H1 (cell line): ENCODE data around the gene GTF2F1. TPM values are rescaled to one million over a fixed set of nuclear protein-coding genes. Genes with fewer than 3 reads are reported as not detected.
A peak's percentile ranks its signal among the peaks of the same experiment; 100 is the strongest.

Experiments
- CTCF ChIA-PET: fragments of 300-600 bp; sonication (Branson Sonifier 250); formaldehyde crosslinking; loops from one replicate; lab custom pipeline; 2021; ENCODE audit not compliant: partially characterized antibody; lab: Charles Lee
- POLR2A ChIA-PET: fragments of 300-600 bp; sonication (Branson Sonifier 250); formaldehyde crosslinking; loops from one replicate; lab custom pipeline; 2021; ENCODE audit warnings: inconsistent platforms; ENCODE audit not compliant: partially characterized antibody; lab: Charles Lee
- DNase-seq, 2 experiments: peaks; one replicate each; pipeline versions ENCODE4 v3.0.0 to v3.0.0-alpha.2; 2010 to 2022; ENCODE audit warnings: low spot score in 2 of 2, low read depth in 1 of 2, mixed read lengths in 1 of 2
- FAIRE-seq: peaks from 2 replicates; lab custom pipeline; 2011; peaks lifted over from hg19 to GRCh38; lab: Jason Lieb, UNC
- H2AFZ ChIP-seq: 2 replicates; pipeline ENCODE4 v1.8.1; 2012; ENCODE audit warnings: low read length, inconsistent platforms
- H2AK5ac ChIP-seq: 2 replicates; pipeline ENCODE4 v1.6.1; 2013; ENCODE audit warnings: low read depth, low read length
- H2BK120ac ChIP-seq: replicated peaks from 2 replicates; pipeline ENCODE3; 2013; ENCODE audit warnings: low read depth, low read length, inconsistent platforms
- H2BK12ac ChIP-seq: 2 replicates; pipeline ENCODE4 v1.6.1; 2013; ENCODE audit warnings: low read depth, low read length
- H2BK15ac ChIP-seq: 2 replicates; pipeline ENCODE4 v1.6.1; 2013; ENCODE audit warnings: low read length
- H2BK20ac ChIP-seq: 2 replicates; pipeline ENCODE4 v1.6.1; 2013; ENCODE audit warnings: low read length
- H2BK5ac ChIP-seq: 2 replicates; pipeline ENCODE4 v1.6.1; 2013; ENCODE audit warnings: low read depth, low read length
- H3K14ac ChIP-seq: 2 replicates; pipeline ENCODE4 v1.6.1; 2013; ENCODE audit warnings: inconsistent platforms; ENCODE audit not compliant: insufficient read length
- H3K18ac ChIP-seq: 2 replicates; pipeline ENCODE4 v1.6.1; 2013; ENCODE audit warnings: low read length; ENCODE audit errors: extremely low read depth
- H3K23ac ChIP-seq: 2 replicates; pipeline ENCODE4 v1.6.1; 2013; ENCODE audit warnings: inconsistent platforms; ENCODE audit not compliant: insufficient read length
- H3K23me2 ChIP-seq: 2 replicates; pipeline ENCODE4 v1.6.1; 2013; ENCODE audit warnings: low read depth, low read length
- H3K27ac ChIP-seq: 2 replicates; pipeline ENCODE4 v1.6.1; 2011; ENCODE audit warnings: low read depth, low read length, inconsistent platforms
- H3K27me3 ChIP-seq, 4 experiments: replicated peaks in 1 of 4; 1 replicate in 1 of 4; 2 replicates in 3 of 4; pipeline versions ENCODE4 v1.6.1 to v1.8.1; 2011 to 2013; ENCODE audit warnings: low read length in 3 of 4, mild to moderate bottlenecking in 3 of 4, inconsistent platforms in 2 of 4, mixed read lengths in 2 of 4, moderate library complexity in 1 of 4; ENCODE audit not compliant: control insufficient read depth in 3 of 4, insufficient read depth in 3 of 4; ENCODE audit errors: extremely low read depth in 1 of 4
- H3K36me3 ChIP-seq, 4 experiments: 2 replicates each; pipeline versions ENCODE4 v1.6.1 to v1.8.1; 2011 to 2013; ENCODE audit warnings: mild to moderate bottlenecking in 4 of 4, low read length in 3 of 4, moderate library complexity in 2 of 4, control low read depth in 1 of 4, inconsistent platforms in 1 of 4; ENCODE audit not compliant: insufficient read depth in 4 of 4, control insufficient read depth in 2 of 4
- H3K4ac ChIP-seq: replicated peaks from 2 replicates; pipeline ENCODE3; 2013; ENCODE audit warnings: low read length, low read depth, mixed read lengths, inconsistent platforms; ENCODE audit not compliant: insufficient read length
- H3K4me1 ChIP-seq, 4 experiments: replicated peaks in 1 of 4; 1 replicate in 1 of 4; 2 replicates in 3 of 4; pipeline versions ENCODE4 v1.6.1 to v1.8.1; 2011 to 2013; ENCODE audit warnings: low read length in 3 of 4, inconsistent platforms in 2 of 4, mixed read lengths in 1 of 4; ENCODE audit not compliant: insufficient read depth in 4 of 4, control insufficient read depth in 3 of 4
- H3K4me2 ChIP-seq, 2 experiments: 2 replicates each; pipeline versions ENCODE4 v1.6.1 to v1.8.1; 2011 to 2013; ENCODE audit warnings: low read depth in 2 of 2, low read length in 2 of 2, control low read depth in 1 of 2, inconsistent platforms in 1 of 2, mild to moderate bottlenecking in 1 of 2; ENCODE audit not compliant: insufficient read depth in 1 of 2
- H3K4me3 ChIP-seq, 4 experiments: fragments of 200-600, 300-600 bp in 1 of 4; sonication (generic), shearing (Covaris generic), sonication (Bioruptor Twin) in 1 of 4; 2 replicates each; pipeline versions ENCODE4 v1.5.1 to v1.8.1; 2011 to 2016; ENCODE audit warnings: low read length in 4 of 4, low read depth in 3 of 4, control low read depth in 2 of 4, inconsistent platforms in 2 of 4, mild to moderate bottlenecking in 2 of 4, mixed read lengths in 1 of 4, moderate library complexity in 1 of 4; ENCODE audit not compliant: insufficient read depth in 2 of 4; ENCODE audit errors: extremely low read depth in 1 of 4
- H3K56ac ChIP-seq: replicated peaks from 2 replicates; pipeline ENCODE3; 2013; ENCODE audit warnings: low read depth, mild to moderate bottlenecking, mixed read lengths, low read length, inconsistent platforms; ENCODE audit not compliant: insufficient read length
- H3K79me1 ChIP-seq: 2 replicates; pipeline ENCODE4 v1.6.1; 2013; ENCODE audit warnings: low read depth, low read length, control low read depth
- H3K79me2 ChIP-seq, 2 experiments: 2 replicates each; pipeline versions ENCODE4 v1.6.1 to v1.8.1; 2012 to 2013; ENCODE audit warnings: low read length in 2 of 2, mild to moderate bottlenecking in 2 of 2, inconsistent platforms in 1 of 2; ENCODE audit not compliant: insufficient read depth in 2 of 2, control insufficient read depth in 1 of 2
- H3K9ac ChIP-seq, 4 experiments: replicated peaks in 1 of 4; 1 replicate in 1 of 4; 2 replicates in 3 of 4; pipeline versions ENCODE4 v1.6.1 to v1.8.1; 2011 to 2013; ENCODE audit warnings: low read depth in 3 of 4, low read length in 3 of 4, control low read depth in 2 of 4, mild to moderate bottlenecking in 2 of 4, moderate library complexity in 2 of 4, inconsistent platforms in 1 of 4; ENCODE audit errors: extremely low read depth in 1 of 4
- H3K9me3 ChIP-seq, 2 experiments: 2 replicates each; pipeline versions ENCODE4 v1.6.1 to v1.8.1; 2012 to 2013; ENCODE audit warnings: mild to moderate bottlenecking in 2 of 2, moderate library complexity in 2 of 2, control low read depth in 1 of 2, inconsistent platforms in 1 of 2, low read depth in 1 of 2, low read length in 1 of 2, mixed read lengths in 1 of 2; ENCODE audit not compliant: insufficient read depth in 2 of 2
- H4K20me1 ChIP-seq, 2 experiments: replicated peaks in 1 of 2; 2 replicates each; pipeline versions ENCODE3 to v1.8.1; 2011 to 2013; ENCODE audit warnings: inconsistent platforms in 2 of 2, low read length in 2 of 2, mild to moderate bottlenecking in 1 of 2; ENCODE audit not compliant: insufficient read depth in 2 of 2, control insufficient read depth in 1 of 2
- H4K5ac ChIP-seq: 2 replicates; pipeline ENCODE4 v1.6.1; 2013; ENCODE audit warnings: low read length, low read depth, mixed read lengths, inconsistent platforms; ENCODE audit not compliant: insufficient read length
- H4K8ac ChIP-seq: 2 replicates; pipeline ENCODE4 v1.8.0; 2013; ENCODE audit warnings: mild to moderate bottlenecking, moderate library complexity, low read length, inconsistent platforms; ENCODE audit not compliant: insufficient read depth; ENCODE audit errors: extremely low read depth
- H4K91ac ChIP-seq: replicated peaks from 2 replicates; pipeline ENCODE3; 2013; ENCODE audit warnings: low read length, mixed read lengths, inconsistent platforms; ENCODE audit not compliant: insufficient read length
- CBX5 ChIP-seq: fragments of 300-800, 300-1000 bp; sonication (generic); IDR thresholded peaks from 2 replicates; pipeline ENCODE4 v1.7.1; 2016; ENCODE audit warnings: antibody characterized with exemption, low read length, low read depth
- NANOG ChIP-seq: IDR thresholded peaks from 2 replicates; pipeline ENCODE4 v1.6.1; 2011; ENCODE audit warnings: low read length, low read depth, mild to moderate bottlenecking, inconsistent platforms; ENCODE audit not compliant: insufficient read depth, poor library complexity, severe bottlenecking
- RBBP5 ChIP-seq: IDR thresholded peaks from 2 replicates; pipeline ENCODE4 v1.7.1; 2012; ENCODE audit warnings: low read depth, mild to moderate bottlenecking, inconsistent platforms, low read length, moderate library complexity, borderline replicate concordance
- SAP30 ChIP-seq: fragments of 300-600 bp; sonication (generic); IDR thresholded peaks from 2 replicates; pipeline ENCODE4 v1.7.1; 2012; ENCODE audit warnings: low read length, moderate library complexity, mild to moderate bottlenecking, inconsistent platforms; ENCODE audit not compliant: insufficient read depth, insufficient replicate concordance
- SIN3A ChIP-seq, 2 experiments: IDR thresholded peaks in 1 of 2; conservative IDR thresholded peaks in 1 of 2; 2 replicates each; pipeline ENCODE4 v1.6.1; 2011 to 2012; ENCODE audit warnings: low read length in 2 of 2, improper control_type of control experiment in 1 of 2, low read depth in 1 of 2, mild to moderate bottlenecking in 1 of 2
- SRF ChIP-seq: IDR thresholded peaks from 2 replicates; pipeline ENCODE4 v1.6.1; 2011; ENCODE audit warnings: mild to moderate bottlenecking, low read depth, low read length, moderate library complexity
- WGBS, 2 experiments: shearing (Covaris generic) in 1 of 2; methylation state at CpG; one replicate each; pipeline versions ENCODE4 v1.1.6 to v1.1.7; 2013 to 2015; ENCODE audit warnings: low lambda C conversion rate in 2 of 2, mixed read lengths in 2 of 2, inconsistent platforms in 1 of 2, low coverage in 1 of 2, missing lambda C conversion rate in 1 of 2; ENCODE audit not compliant: insufficient replicate concordance in 2 of 2, insufficient coverage in 1 of 2, insufficient read length in 1 of 2; ENCODE audit errors: extremely low coverage in 1 of 2, missing lambda C conversion rate in 1 of 2; 5-methylcytosine and 5-hydroxymethylcytosine counted together
- polyA plus RNA-seq, 7 experiments: library from polyadenylated mRNA; depleted of rRNA in 3 of 7; stranded (reverse) in 5 of 7; unstranded in 2 of 7; fragments of >200 nt in 5 of 7; fragments of 200-250 nt in 2 of 7; gene quantifications; 1 replicate in 5 of 7; 2 replicates in 1 of 7; 4 replicates in 1 of 7; pipeline versions ENCODE4 v1.2.1 to v1.2.3, GENCODE V29; 2011 to 2013; ENCODE audit warnings: missing spikeins in 2 of 7, mixed read lengths in 2 of 7
- total RNA-seq: library from RNA; stranded (reverse); fragmentation: NEBNext Ultra II Directional; extraction: Animal tissue kit (Norgen Biotek cat#: 25700); gene quantifications from 2 replicates; pipeline ENCODE4 v1.2.1, GENCODE V29; 2021

GTF2F1 gene
- total and polyA plus RNA-seq, 2 of the 8 experiments (the other 6 are each of a cell fraction or from before 2014, with no cell fraction given) = 29.3 to 56.3 TPM

- FAIRE-seq = no peak
- Histone ChIP-seq H2AFZ (no peak overlapping the region), H4K20me1 (peaks cover 45 to 52% of the 10 kb centered on the region in 2 experiments)
Observed at GRCh38 chr19:6423499-6424194, 30.7 kb upstream of the GTF2F1 start.

More at GRCh38 chr19:6423499-6424194, 30.7 kb upstream of the GTF2F1 start:
- Histone ChIP-seq H2AK5ac (0 out of 2 replicates have a peak overlapping the region, but pooled peaks have one; percentile 5), H3K56ac (peak overlapping the region; percentile 77), H3K18ac (peak overlapping the region; percentile 60), H2BK15ac (no peak overlapping the region), H3K4me2 (peak overlapping the region; percentile 90 to 95), H3K4me3 (peak overlapping the region; percentile 77 to 100 (median 96)), H4K91ac (peak overlapping the region; percentile 73), H3K79me1 (peaks cover 11% of the 10 kb centered on the region), H4K8ac (no peak overlapping the region), H3K23ac (no peak overlapping the region), H3K4me1 (peaks cover 0 to 4% (median 0%) of the 10 kb centered on the region in 4 experiments; a peak in 2 of 7 replicates), H3K23me2 (peaks cover 8% of the 10 kb centered on the region), H3K9me3 (peaks cover 0 to 5% of the 10 kb centered on the region in 2 experiments; a peak in 2 of 4 replicates), H3K27me3 (no peaks in the 10 kb centered on the region; a peak in 1 of 7 replicates), H3K9ac (peak overlapping the region; percentile 68 to 98 (median 78)), H3K36me3 (peaks cover 26 to 37% (median 35%) of the 10 kb centered on the region in 4 experiments), H3K79me2 (peaks cover 34 to 55% of the 10 kb centered on the region in 2 experiments), H2BK12ac (no peak overlapping the region), H2BK20ac (no peak overlapping the region), H3K27ac (peak overlapping the region; percentile 65), H2BK5ac (peak overlapping the region; percentile 71; the same call in 1 of the 2 replicates), H2BK120ac (no peak overlapping the region), H3K14ac (no peak overlapping the region)
- 13% methylated on average over 16 of the region's 20 CpGs; no CpG with 5 or more reads in 1 of the 2 experiments for WGBS, 2 experiments
- TF ChIP-seq SRF = no peak
- TF ChIP-seq CBX5 = no peak
- peak; percentile 57 for TF ChIP-seq SAP30
- 0 out of 2 replicates have a peak, but pooled peaks have one; percentile 6 for TF ChIP-seq RBBP5
- TF ChIP-seq SIN3A (conservative IDR thresholded peaks at IDR 0.05 in 1 of 2, IDR thresholded peaks at IDR 0.05 in 1 of 2; ENCODE audit: low read depth in 1 of 2, low read length in 2 of 2) = peak; percentile 17 to 64; a peak in 1 of 4 replicates
- TF ChIP-seq NANOG = no peak
- TF ChIP-seq, all 59 proteins: peak for 3
- Histone ChIP-seq H4K5ac (peak overlapping the region; percentile 15), H3K4ac (no peak overlapping the region)
- peak in 1 of 2 experiments; percentile 53 for DNase-seq
- CTCF ChIA-PET = interaction anchor here (1.0 kb wide), 1 partner anchor 47 kb away, joined by 3 read pairs; no protein-coding TSS in a partner anchor
- POLR2A ChIA-PET = interaction anchor here (0.7 to 4.2 kb wide), 18 partner anchors 9 to 340 kb away, joined by 3 to 26 read pairs (median 3); partner anchors contain the start of gene GTF2F1
